Measurements from ENCODE around the gene APMAP.

Gene APMAP

GRCh38 chr20:24917797-24918578 is 74.6 kb downstream of the APMAP start:
- Histone ChIP-seq H3K4me3 (ENCODE audit: low read length in 2 of 2) (no peak overlapping the region), H3K36me3 (ENCODE audit: control insufficient read depth in 2 of 2, insufficient read depth in 2 of 2, low read length in 2 of 2) (no peaks in the 10 kb centered on the region), H3K9me3 (ENCODE audit: control insufficient read depth in 2 of 2, low read length in 2 of 2) (no peaks in the 10 kb centered on the region), H3K9ac (ENCODE audit: low read depth in 1 of 2, low read length in 2 of 2) (no peak overlapping the region), H3K27ac (ENCODE audit: low read depth in 2 of 2, low read length in 2 of 2) (no peak overlapping the region), H3K27me3 (ENCODE audit: control insufficient read depth in 2 of 2, insufficient read depth in 2 of 2, low read length in 2 of 2) (no peaks in the 10 kb centered on the region), H3K4me1 (ENCODE audit: control insufficient read depth in 2 of 2, insufficient read depth in 2 of 2, low read length in 2 of 2) (peaks cover 0 to 2% of the 10 kb centered on the region in 2 donors)

- Histone ChIP-seq H3K9me3 (ENCODE audit: control insufficient read depth in 2 of 2, low read length in 2 of 2) (no peaks in the 10 kb centered on the region), H3K36me3 (ENCODE audit: control insufficient read depth in 2 of 2, insufficient read depth in 2 of 2, low read length in 2 of 2) (no peaks in the 10 kb centered on the region), H3K27me3 (ENCODE audit: control insufficient read depth in 2 of 2, insufficient read depth in 2 of 2, low read length in 2 of 2) (no peaks in the 10 kb centered on the region), H3K27ac (ENCODE audit: low read depth in 2 of 2, low read length in 2 of 2) (no peak overlapping the region), H3K9ac (ENCODE audit: low read depth in 1 of 2, low read length in 2 of 2) (no peak overlapping the region), H3K4me3 (ENCODE audit: low read length in 2 of 2) (no peak overlapping the region), H3K4me1 (ENCODE audit: control insufficient read depth in 2 of 2, insufficient read depth in 2 of 2, low read length in 2 of 2) (peaks cover 0 to 2% of the 10 kb centered on the region in 2 donors)
Observed at GRCh38 chr20:24917056-24917455, 75.5 kb downstream of the APMAP start.

GRCh38 chr20:24916412-24916811 is 76.1 kb downstream of the APMAP start:
- no peaks in the 10 kb centered on the region for H3K36me3 ChIP-seq (ENCODE audit: control insufficient read depth in 2 of 2, insufficient read depth in 2 of 2, low read length in 2 of 2)
- no peak overlapping the region for H3K9ac ChIP-seq (ENCODE audit: low read depth in 1 of 2, low read length in 2 of 2)
- H3K27ac ChIP-seq (ENCODE audit: low read depth in 2 of 2, low read length in 2 of 2): no peak overlapping the region
- peaks cover 0 to 2% of the 10 kb centered on the region in 2 donors for H3K4me1 ChIP-seq (ENCODE audit: control insufficient read depth in 2 of 2, insufficient read depth in 2 of 2, low read length in 2 of 2)
- H3K9me3 ChIP-seq (ENCODE audit: control insufficient read depth in 2 of 2, low read length in 2 of 2): no peaks in the 10 kb centered on the region
- H3K4me3 ChIP-seq (ENCODE audit: low read length in 2 of 2): no peak overlapping the region
- no peaks in the 10 kb centered on the region for H3K27me3 ChIP-seq (ENCODE audit: control insufficient read depth in 2 of 2, insufficient read depth in 2 of 2, low read length in 2 of 2)

- no peak overlapping the region for H3K9ac ChIP-seq (ENCODE audit: low read depth in 1 of 2, low read length in 2 of 2)
- no peaks in the 10 kb centered on the region for H3K36me3 ChIP-seq (ENCODE audit: control insufficient read depth in 2 of 2, insufficient read depth in 2 of 2, low read length in 2 of 2)
- no peaks in the 10 kb centered on the region for H3K27me3 ChIP-seq (ENCODE audit: control insufficient read depth in 2 of 2, insufficient read depth in 2 of 2, low read length in 2 of 2)
- no peaks in the 10 kb centered on the region for H3K9me3 ChIP-seq (ENCODE audit: control insufficient read depth in 2 of 2, low read length in 2 of 2)
- H3K4me1 ChIP-seq (ENCODE audit: control insufficient read depth in 2 of 2, insufficient read depth in 2 of 2, low read length in 2 of 2): peaks cover 0 to 2% of the 10 kb centered on the region in 2 donors
- no peak overlapping the region for H3K4me3 ChIP-seq (ENCODE audit: low read length in 2 of 2)
- H3K27ac ChIP-seq (ENCODE audit: low read depth in 2 of 2, low read length in 2 of 2): no peak overlapping the region
Observed at GRCh38 chr20:24915892-24916291, 76.7 kb downstream of the APMAP start.

GRCh38 chr20:24915440-24915839 is 77.1 kb downstream of the APMAP start:
- H3K9ac ChIP-seq (ENCODE audit: low read depth in 1 of 2, low read length in 2 of 2): no peak overlapping the region
- no peaks in the 10 kb centered on the region for H3K27me3 ChIP-seq (ENCODE audit: control insufficient read depth in 2 of 2, insufficient read depth in 2 of 2, low read length in 2 of 2)
- H3K27ac ChIP-seq (ENCODE audit: low read depth in 2 of 2, low read length in 2 of 2): no peak overlapping the region
- no peaks in the 10 kb centered on the region for H3K9me3 ChIP-seq (ENCODE audit: control insufficient read depth in 2 of 2, low read length in 2 of 2)
- H3K36me3 ChIP-seq (ENCODE audit: control insufficient read depth in 2 of 2, insufficient read depth in 2 of 2, low read length in 2 of 2): no peaks in the 10 kb centered on the region
- peaks cover 0 to 2% of the 10 kb centered on the region in 2 donors for H3K4me1 ChIP-seq (ENCODE audit: control insufficient read depth in 2 of 2, insufficient read depth in 2 of 2, low read length in 2 of 2)
- H3K4me3 ChIP-seq (ENCODE audit: low read length in 2 of 2): no peak overlapping the region

DNA sequence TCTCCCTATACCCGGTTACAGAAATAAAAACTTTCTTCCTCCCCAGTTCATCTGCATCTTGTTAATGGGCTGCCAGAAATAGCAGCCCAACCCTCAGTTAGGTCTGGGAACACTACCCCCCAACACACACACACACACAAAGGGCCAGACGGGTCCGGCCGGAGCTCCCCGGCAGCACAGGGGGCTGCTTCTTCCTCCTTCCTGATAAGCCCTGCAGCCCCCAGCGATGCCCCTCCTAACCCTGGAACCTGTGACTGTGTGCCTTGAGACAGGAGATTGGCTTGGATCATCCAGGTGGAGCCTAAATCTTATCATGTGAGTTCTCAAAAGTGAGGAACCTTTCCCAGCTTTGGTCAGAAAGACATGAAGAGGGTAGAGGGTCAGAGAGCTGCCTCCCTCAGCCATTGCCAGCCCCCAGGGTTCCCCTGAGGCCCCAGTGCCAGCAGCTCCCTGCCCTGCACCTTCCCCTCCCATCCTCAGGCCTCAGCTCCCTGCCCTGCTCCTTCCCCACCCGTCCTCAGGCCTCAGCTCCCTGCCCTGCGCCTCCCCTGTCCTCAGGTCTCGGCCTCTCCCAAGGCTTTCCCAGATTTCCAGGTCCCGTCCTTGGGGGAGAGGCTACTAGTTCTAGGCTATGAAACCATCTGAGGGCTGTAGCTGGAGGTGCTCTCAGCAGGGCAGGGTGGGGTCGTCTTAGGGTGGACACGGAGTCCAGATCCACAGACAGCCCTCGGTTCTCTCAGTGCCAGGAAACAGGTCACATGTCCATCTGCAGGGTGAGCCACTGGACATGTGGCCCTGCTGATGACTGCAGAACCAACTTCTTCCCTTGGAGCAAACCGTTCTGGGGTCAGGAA is 77.9 kb downstream of the APMAP start:
- no peak overlapping the region for H3K9ac ChIP-seq (ENCODE audit: low read depth in 1 of 2, low read length in 2 of 2)
- no peaks in the 10 kb centered on the region for H3K9me3 ChIP-seq (ENCODE audit: control insufficient read depth in 2 of 2, low read length in 2 of 2)
- no peak overlapping the region for H3K4me3 ChIP-seq (ENCODE audit: low read length in 2 of 2)
- H3K27ac ChIP-seq (ENCODE audit: low read depth in 2 of 2, low read length in 2 of 2): no peak overlapping the region
- H3K36me3 ChIP-seq (ENCODE audit: control insufficient read depth in 2 of 2, insufficient read depth in 2 of 2, low read length in 2 of 2): no peaks in the 10 kb centered on the region
- no peaks in the 10 kb centered on the region for H3K27me3 ChIP-seq (ENCODE audit: control insufficient read depth in 2 of 2, insufficient read depth in 2 of 2, low read length in 2 of 2)
- peaks cover 0 to 2% of the 10 kb centered on the region in 2 donors for H3K4me1 ChIP-seq (ENCODE audit: control insufficient read depth in 2 of 2, insufficient read depth in 2 of 2, low read length in 2 of 2)

GRCh38 chr20:24913076-24913628 is 79.4 kb downstream of the APMAP start:
- H3K27ac ChIP-seq (ENCODE audit: low read depth in 2 of 2, low read length in 2 of 2): no peak overlapping the region
- no peak overlapping the region for H3K9ac ChIP-seq (ENCODE audit: low read depth in 1 of 2, low read length in 2 of 2)
- no peaks in the 10 kb centered on the region for H3K27me3 ChIP-seq (ENCODE audit: control insufficient read depth in 2 of 2, insufficient read depth in 2 of 2, low read length in 2 of 2)
- H3K36me3 ChIP-seq (ENCODE audit: control insufficient read depth in 2 of 2, insufficient read depth in 2 of 2, low read length in 2 of 2): no peaks in the 10 kb centered on the region
- no peaks in the 10 kb centered on the region for H3K4me1 ChIP-seq (ENCODE audit: control insufficient read depth in 2 of 2, insufficient read depth in 2 of 2, low read length in 2 of 2)
- no peak overlapping the region for H3K4me3 ChIP-seq (ENCODE audit: low read length in 2 of 2)
- H3K9me3 ChIP-seq (ENCODE audit: control insufficient read depth in 2 of 2, low read length in 2 of 2): no peaks in the 10 kb centered on the region
